Transverse colon (tissue), 4 donors: ENCODE results near the gene AVEN. TPM values are rescaled to one million over a fixed set of nuclear protein-coding genes. Genes with fewer than 3 reads are reported as not detected.
"Not testable (repeated sequence)": the region's sequence is repeated elsewhere in the genome, so short reads cannot be mapped to it uniquely, and the experiment has no call there.

Experiments
- DNase-seq: peaks from one replicate; pipeline ENCODE4 v3.0.0-alpha.2; 2019
- H3K27ac ChIP-seq, 4 donors: fragments of 200-600 bp; sonication (generic); 2 replicates each; pipeline ENCODE4 v1.5.1; 2016 to 2018; ENCODE audit warnings: inconsistent platforms in 4 of 4
- H3K27me3 ChIP-seq: fragments of 200-600 bp; sonication (generic); 2 replicates; pipeline ENCODE4 v1.5.1; 2017; ENCODE audit warnings: inconsistent platforms
- H3K36me3 ChIP-seq, 4 donors: fragments of 200-600 bp; sonication (generic); 2 replicates each; pipeline ENCODE4 v1.5.1; 2017 to 2019; ENCODE audit warnings: inconsistent platforms in 4 of 4
- H3K4me1 ChIP-seq, 4 donors: fragments of 200-600 bp; sonication (generic); 2 replicates each; pipeline ENCODE4 v1.5.1; 2017 to 2020; ENCODE audit warnings: inconsistent platforms in 4 of 4
- H3K4me3 ChIP-seq, 4 donors: fragments of 200-600 bp; sonication (generic); 1 replicate in 1 of 4; 2 replicates in 3 of 4; pipeline versions ENCODE4 v1.5.1 to v1.6.1; 2017 to 2019; ENCODE audit warnings: inconsistent platforms in 4 of 4
- H3K9me3 ChIP-seq, 2 donors: fragments of 200-600 bp; sonication (generic); 2 replicates each; pipeline ENCODE4 v1.5.1; 2017 to 2019; ENCODE audit warnings: inconsistent platforms in 2 of 2
- CTCF ChIP-seq, 5 experiments: fragments of 200-600 bp in 3 of 5; fragments of 450-650 bp in 2 of 5; sonication (generic) in 3 of 5; IDR thresholded peaks; 1 replicate in 2 of 5; 2 replicates in 3 of 5; pipeline ENCODE4 v1.5.1; 2016 to 2017; ENCODE audit warnings: antibody characterized with exemption in 5 of 5, inconsistent platforms in 3 of 5, mild to moderate bottlenecking in 2 of 5, moderate library complexity in 1 of 5
- EP300 ChIP-seq: sonication (generic); formaldehyde crosslinking; IDR thresholded peaks from one replicate; pipeline ENCODE4 v1.6.1; 2017; ENCODE audit warnings: antibody characterized with exemption, low read depth
- POLR2A ChIP-seq: fragments of 450-650 bp; IDR thresholded peaks from one replicate; pipeline ENCODE4 v1.6.1; 2016; ENCODE audit warnings: antibody characterized with exemption, mild to moderate bottlenecking, moderate library complexity
- POLR2AphosphoS5 ChIP-seq, 3 donors: sonication (generic); formaldehyde crosslinking; IDR thresholded peaks; one replicate each; pipeline ENCODE4 v1.6.1; 2016; ENCODE audit warnings: antibody characterized with exemption in 3 of 3
- WGBS, 2 donors: methylation state at CpG; one replicate each; pipeline ENCODE4 v1.1.5; 2018; ENCODE audit warnings: low coverage in 1 of 2; 5-methylcytosine and 5-hydroxymethylcytosine counted together
- in situ Hi-C, 4 donors: fragments of 200-750 bp; cut with MboI; loops; one replicate each; pipeline versions ENCODE4 v1.15.0 to v1.15.1; 2017; ENCODE audit warnings: low sequenced_read_pairs in 3 of 4, low pct_ligation_motif_present in 1 of 4, low pct_unique_long_range_greater_than_20kb in 1 of 4
- intact Hi-C: fragments of 100-400 bp; cut with DNase I; formaldehyde crosslinking; loops from one replicate; pipeline ENCODE4 v1.15.1; 2023; ENCODE audit warnings: low total_unique reads
- total RNA-seq, 4 donors: library from RNA; depleted of rRNA; stranded (reverse); fragments of >200 nt; gene quantifications; one replicate each; pipeline ENCODE4 v1.1.0, GENCODE V29; 2016

AVEN gene
- total RNA-seq, 4 donors from 2014 or later: 4.9 to 21.3 (median 7.6) TPM

GRCh38 chr15:34059476-34059875 lies 20.5 kb upstream of the AVEN start:
- H3K4me3 ChIP-seq: no peak overlapping the region
- no peaks in the 10 kb centered on the region for H3K27me3 ChIP-seq
- no peak overlapping the region for H3K27ac ChIP-seq
- peaks cover 0 to 6% (median 0%) of the 10 kb centered on the region in 4 donors for H3K4me1 ChIP-seq
- no peak for TF ChIP-seq EP300
- no peak for TF ChIP-seq CTCF (IDR thresholded peaks at IDR 0.05)
- TF ChIP-seq POLR2AphosphoS5 (IDR thresholded peaks at IDR 0.05): no peak
- no peak for TF ChIP-seq POLR2A
- no peaks in the 10 kb centered on the region for H3K36me3 ChIP-seq
- in situ Hi-C loops (loop anchor here in 2 of 4 donors (25.0 kb wide), 2 partner anchors 153 to 528 kb away; partner anchors contain the start of genes GOLGA8B (in 1 of the 2) and KATNBL1 (in 1 of the 2)), intact Hi-C loops (no loop called here)
- no peaks in the 10 kb centered on the region for H3K9me3 ChIP-seq
- DNase-seq: no peak
- WGBS, 2 donors: 50 to 71% methylated on average over 2 of the region's 2 CpGs

GRCh38 chr15:34056911-34057310 lies 17.9 kb upstream of the AVEN start:
- intact Hi-C loops (no loop called here), in situ Hi-C loops (loop anchor here in 2 of 4 donors (25.0 kb wide), 2 partner anchors 155 to 530 kb away; partner anchors contain the start of genes GOLGA8B (in 1 of the 2) and KATNBL1 (in 1 of the 2))
- no peak for DNase-seq
- WGBS, 2 donors: 84 to 91% methylated on average over 5 of the region's 5 CpGs
- Histone ChIP-seq H3K9me3 (no peaks in the 10 kb centered on the region), H3K36me3 (no peaks in the 10 kb centered on the region), H3K27me3 (no peaks in the 10 kb centered on the region), H3K4me3 (no peak overlapping the region), H3K4me1 (peaks cover 0 to 4% (median 0%) of the 10 kb centered on the region in 4 donors), H3K27ac (no peak overlapping the region)
- no peak for TF ChIP-seq POLR2AphosphoS5 (IDR thresholded peaks at IDR 0.05)
- no peak for TF ChIP-seq POLR2A
- TF ChIP-seq EP300: no peak
- TF ChIP-seq CTCF (IDR thresholded peaks at IDR 0.05): no peak

GRCh38 chr15:34055868-34056595 lies 17.0 kb upstream of the AVEN start:
- Histone ChIP-seq H3K27ac (no peak overlapping the region), H3K4me3 (no peak overlapping the region), H3K27me3 (no peaks in the 10 kb centered on the region), H3K9me3 (peaks cover 0 to under 1% of the 10 kb centered on the region in 2 donors), H3K36me3 (no peaks in the 10 kb centered on the region), H3K4me1 (no peaks in the 10 kb centered on the region)
- WGBS, 2 donors: 60 to 77% methylated on average over 3 of the region's 3 CpGs
- in situ Hi-C loops (loop anchor here in 2 of 4 donors (25.0 kb wide), 2 partner anchors 156 to 531 kb away; partner anchors contain the start of genes GOLGA8B (in 1 of the 2) and KATNBL1 (in 1 of the 2)), intact Hi-C loops (no loop called here)
- DNase-seq: no peak
- TF ChIP-seq EP300: no peak
- no peak for TF ChIP-seq POLR2A
- no peak for TF ChIP-seq POLR2AphosphoS5 (IDR thresholded peaks at IDR 0.05)
- TF ChIP-seq CTCF (IDR thresholded peaks at IDR 0.05): no peak

GRCh38 chr15:34054081-34054707 lies 15.2 kb upstream of the AVEN start:
- peaks cover 11 to 13% of the 10 kb centered on the region in 2 donors for H3K9me3 ChIP-seq
- DNase-seq: no peak
- intact Hi-C loops: no loop called here
- WGBS, 2 donors: 96 to 100% methylated on average over 1 to 3 of the region's 3 CpGs
- in situ Hi-C loops: loop anchor here in 2 of 4 donors (25.0 kb wide), 2 partner anchors 158 to 533 kb away; partner anchors contain the start of genes GOLGA8B (in 1 of the 2) and KATNBL1 (in 1 of the 2)
- no peaks in the 10 kb centered on the region for H3K27me3 ChIP-seq
- H3K36me3 ChIP-seq: no peaks in the 10 kb centered on the region
- no peaks in the 10 kb centered on the region for H3K4me1 ChIP-seq
- no peak overlapping the region for H3K4me3 ChIP-seq
- TF ChIP-seq CTCF (IDR thresholded peaks at IDR 0.05): no peak
- no peak for TF ChIP-seq POLR2A
- no peak for TF ChIP-seq EP300
- no peak for TF ChIP-seq POLR2AphosphoS5 (IDR thresholded peaks at IDR 0.05)
- no peak overlapping the region for H3K27ac ChIP-seq

- H3K36me3 ChIP-seq, H3K4me3 ChIP-seq, H3K27me3 ChIP-seq, H3K27ac ChIP-seq, H3K4me1 ChIP-seq, intact Hi-C loops, DNase-seq: not testable (repeated sequence)
- in situ Hi-C loops: loop anchor here in 2 of 4 donors (25.0 kb wide), 2 partner anchors 162 to 537 kb away; partner anchors contain the start of genes GOLGA8B (in 1 of the 2) and KATNBL1 (in 1 of the 2)
- 67 to 85% methylated on average over 1 of the region's 1 CpG for WGBS, 2 donors
- H3K9me3 ChIP-seq: peaks cover 11 to 13% of the 10 kb centered on the region in 2 donors
Measured at GRCh38 chr15:34050385-34050784, 11.4 kb upstream of the AVEN start.
